HG02678 (cell line): ENCODE results near the gene DDX54.
"Not testable (repeated sequence)": the region's sequence is repeated elsewhere in the genome, so short reads cannot be mapped to it uniquely, and the experiment has no call there.

Experiments used
- ATAC-seq: cut with Tn5 transposase; IDR thresholded peaks from one replicate; pipeline ENCODE4 v1.9.1; 2021; ENCODE audit warnings: mild to moderate bottlenecking, moderate library complexity; ENCODE audit not compliant: unreplicated experiment

DDX54 gene

GRCh38 chr12:113145720-113146551 lies 39.3 kb downstream of the DDX54 start:
- ATAC-seq: no peak

GRCh38 chr12:113144806-113145205 lies 40.5 kb downstream of the DDX54 start:
- no peak for ATAC-seq

GRCh38 chr12:113143959-113144358 lies 41.3 kb downstream of the DDX54 start:
- ATAC-seq: no peak

- ATAC-seq: no peak
Measured at GRCh38 chr12:113142886-113143332, 42.4 kb downstream of the DDX54 start.

GRCh38 chr12:113142173-113142885 lies 42.9 kb downstream of the DDX54 start:
- ATAC-seq: no peak

- not testable (repeated sequence) for ATAC-seq
Measured at GRCh38 chr12:113141716-113142115, 43.6 kb downstream of the DDX54 start.

GRCh38 chr12:113140706-113141105 lies 44.6 kb downstream of the DDX54 start:
- no peak for ATAC-seq

GRCh38 chr12:113138826-113139225 lies 46.5 kb downstream of the DDX54 start:
- ATAC-seq: no peak

- ATAC-seq: no peak
Measured at GRCh38 chr12:113137861-113138783, 47.2 kb downstream of the DDX54 start.

- ATAC-seq: no peak
Measured at GRCh38 chr12:113136990-113137511, 48.2 kb downstream of the DDX54 start.

- no peak for ATAC-seq
Measured at GRCh38 chr12:113136128-113136989, 48.9 kb downstream of the DDX54 start.

GRCh38 chr12:113135178-113136127 lies 49.8 kb downstream of the DDX54 start, which contains the start of gene RASAL1:
RASAL1 (minus strand) TSS chr12:113135761; CDS start chr12:113135462, 299 bp downstream.
- ATAC-seq: no peak

- ATAC-seq: no peak
Measured at GRCh38 chr12:113134521-113134951, 50.7 kb downstream of the DDX54 start.

- no peak for ATAC-seq
Measured at GRCh38 chr12:113134071-113134470, 51.2 kb downstream of the DDX54 start.

- ATAC-seq: no peak
Measured at GRCh38 chr12:113133666-113134065, 51.6 kb downstream of the DDX54 start.

GRCh38 chr12:113133036-113133435 lies 52.2 kb downstream of the DDX54 start:
- ATAC-seq: no peak

- no peak for ATAC-seq
Measured at GRCh38 chr12:113131556-113131955, 53.7 kb downstream of the DDX54 start.

- no peak for ATAC-seq
Measured at GRCh38 chr12:113130457-113131135, 54.7 kb downstream of the DDX54 start.
